SK-N-MC (cell line): Measurements from ENCODE around the gene SLC28A3.

ENCODE experiments used
- EZH2 ChIP-seq: fragments of 200-600 bp; sonication (generic); IDR thresholded peaks from one replicate; pipeline ENCODE4 v1.6.1; 2017; ENCODE audit warnings: antibody characterized with exemption
- POLR2AphosphoS5 ChIP-seq: IDR thresholded peaks from 2 replicates; pipeline ENCODE4 v1.6.1; 2012; ENCODE audit warnings: mild to moderate bottlenecking, low read depth, low read length, borderline replicate concordance

DNA sequence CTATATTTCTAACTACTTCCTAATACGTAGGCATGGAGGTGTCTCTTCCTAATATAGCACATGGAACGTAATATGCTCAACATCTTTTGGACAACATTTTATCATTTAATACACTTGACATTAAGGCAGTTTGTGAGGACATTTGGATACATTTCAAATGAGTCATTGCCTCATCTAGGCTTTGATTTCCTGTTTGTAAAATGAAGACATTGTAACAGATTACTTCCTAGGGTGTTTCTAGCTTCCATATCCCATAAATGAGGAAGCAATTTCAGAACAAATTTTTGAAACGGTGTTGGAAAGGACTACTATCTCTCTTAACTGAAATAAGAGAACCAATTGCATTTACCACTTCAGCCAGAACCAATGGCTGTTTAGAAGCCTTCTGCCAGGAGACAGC is 38.7 kb downstream of the SLC28A3 start:
- no peak for TF ChIP-seq EZH2
- TF ChIP-seq POLR2AphosphoS5, result no peak
